ENCODE measurements around the gene AMH. TPM values are rescaled to one million over a fixed set of nuclear protein-coding genes. Genes with fewer than 3 reads are reported as not detected.

AMH gene
- total RNA-seq, 1 experiment from 2014 or later, result 42.8 TPM

- Histone ChIP-seq H3K27me3 (ENCODE audit: insufficient read depth, low read length) (no peaks in the 10 kb centered on the region), H3K9me3 (ENCODE audit: control insufficient read depth in 1 of 2, insufficient read depth in 1 of 2, low read depth in 1 of 2, low read length in 2 of 2) (no peaks in the 10 kb centered on the region), H3K9me2 (ENCODE audit: insufficient read depth) (no peaks in the 10 kb centered on the region), H3K4me1 (ENCODE audit: control insufficient read depth in 1 of 2, insufficient read depth in 2 of 2, low read length in 2 of 2) (no peaks in the 10 kb centered on the region), H3K79me2 (ENCODE audit: insufficient read depth, low read length) (no peaks in the 10 kb centered on the region), H3K27ac (ENCODE audit: low read depth, low read length) (no peak overlapping the region), H4K20me1 (ENCODE audit: insufficient read depth) (no peaks in the 10 kb centered on the region), H3K4me2 (ENCODE audit: low read length) (no peak overlapping the region), H3K4me3 (replicated peaks in 1 of 2; ENCODE audit: low read depth in 1 of 2, low read length in 2 of 2) (no peak overlapping the region), H3K9ac (ENCODE audit: low read length) (no peak overlapping the region), H2AFZ (ENCODE audit: low read depth, low read length, poor library complexity, severe bottlenecking) (no peak overlapping the region), H3K36me3 (ENCODE audit: control insufficient read depth in 1 of 2, insufficient read depth in 2 of 2, low read length in 2 of 2) (peaks cover 0 to 2% of the 10 kb centered on the region in 2 experiments; a peak in 2 of 4 replicates)
- ChIA-PET CTCF (no interaction called here), POLR2A (no interaction called here), RAD21 (ENCODE audit: low non-redundant PET in 1 of 2, low total read pairs in 2 of 2, uncharacterized antibody in 2 of 2, unreplicated experiment in 2 of 2) (no interaction called here)
- ATAC-seq, result no peak
- intact Hi-C loops (cut with micrococcal nuclease), result no loop called here
- BruUV-seq (replicated peaks), result no TSS peak
- no peak for TF ChIP-seq YY1 (IDR thresholded peaks at IDR 0.05; ENCODE audit: extremely low read depth, insufficient replicate concordance, low read depth, low read length)
- no peak for TF ChIP-seq POLR2A (IDR thresholded peaks at IDR 0.05; ENCODE audit: borderline replicate concordance, extremely low read depth, insufficient read depth, insufficient read length)
- no peak for TF ChIP-seq ELF1 (IDR thresholded peaks at IDR 0.05; ENCODE audit: borderline replicate concordance, low read depth)
- no peak for TF ChIP-seq ZFX (IDR thresholded peaks at IDR 0.05)
- no peak for TF ChIP-seq MAX (IDR thresholded peaks at IDR 0.05)
- no peak for TF ChIP-seq SP1 (IDR thresholded peaks at IDR 0.05; ENCODE audit: low read depth)
- TF ChIP-seq REST (IDR thresholded peaks at IDR 0.05; ENCODE audit: low read depth), result no peak
- TF ChIP-seq ATF3 (IDR thresholded peaks at IDR 0.05), result no peak
- no peak for TF ChIP-seq CTCF (IDR thresholded peaks at IDR 0.05 in 2 of 3, conservative IDR thresholded peaks at IDR 0.05 in 1 of 3; ENCODE audit: borderline replicate concordance in 1 of 3, insufficient read depth in 1 of 3, low read depth in 2 of 3, low read length in 2 of 3)
- TF ChIP-seq CEBPB (IDR thresholded peaks at IDR 0.05; ENCODE audit: low read depth), result no peak
- no peak for TF ChIP-seq ZBTB33 (IDR thresholded peaks at IDR 0.05; ENCODE audit: extremely low read depth, insufficient replicate concordance, low read length)
- no peak for TF ChIP-seq JUND (IDR thresholded peaks at IDR 0.05)
- TF ChIP-seq SIN3A (IDR thresholded peaks at IDR 0.05; ENCODE audit: low read depth), result no peak
- no peak for TF ChIP-seq SRF (IDR thresholded peaks at IDR 0.05; ENCODE audit: low read depth)
- TF ChIP-seq ZNF274 (IDR thresholded peaks at IDR 0.05; ENCODE audit: low read depth, low read length), result no peak
- TF ChIP-seq EGR1 (IDR thresholded peaks at IDR 0.05; ENCODE audit: low read depth), result no peak
- TF ChIP-seq POLR2AphosphoS5 (IDR thresholded peaks at IDR 0.05; ENCODE audit: low read depth, low read length), result no peak
- TF ChIP-seq EZH2 (IDR thresholded peaks at IDR 0.05), result no peak
- no peak for TF ChIP-seq FOSL1 (IDR thresholded peaks at IDR 0.05; ENCODE audit: low read depth)
- TF ChIP-seq EZH2phosphoT487 (IDR thresholded peaks at IDR 0.05; ENCODE audit: borderline replicate concordance), result no peak
- DNase-seq (ENCODE audit: low read depth, low spot score), result no peak
These were observed 3.6 kb downstream of the AMH start for GRCh38 chr19:2252797-2253105.

All from HCT116 (cell line).